H1 (cell line): Measurements from ENCODE around the gene CACNA1B. TPM values are rescaled to one million over a fixed set of nuclear protein-coding genes. Genes with fewer than 3 reads are reported as not detected.

Experiments
- CTCF ChIA-PET: fragments of 300-600 bp; sonication (Branson Sonifier 250); formaldehyde crosslinking; loops from one replicate; lab custom pipeline; 2021; ENCODE audit not compliant: partially characterized antibody; lab: Charles Lee
- POLR2A ChIA-PET: fragments of 300-600 bp; sonication (Branson Sonifier 250); formaldehyde crosslinking; loops from one replicate; lab custom pipeline; 2021; ENCODE audit warnings: inconsistent platforms; ENCODE audit not compliant: partially characterized antibody; lab: Charles Lee
- DNase-seq, 2 experiments: peaks; one replicate each; pipeline versions ENCODE4 v3.0.0 to v3.0.0-alpha.2; 2010 to 2022; ENCODE audit warnings: low spot score in 2 of 2, low read depth in 1 of 2, mixed read lengths in 1 of 2
- FAIRE-seq: peaks from 2 replicates; lab custom pipeline; 2011; peaks lifted over from hg19 to GRCh38; lab: Jason Lieb, UNC
- H2AFZ ChIP-seq: 2 replicates; pipeline ENCODE4 v1.8.1; 2012; ENCODE audit warnings: low read length, inconsistent platforms
- H2AK5ac ChIP-seq: 2 replicates; pipeline ENCODE4 v1.6.1; 2013; ENCODE audit warnings: low read depth, low read length
- H2BK120ac ChIP-seq: replicated peaks from 2 replicates; pipeline ENCODE3; 2013; ENCODE audit warnings: low read depth, low read length, inconsistent platforms
- H2BK12ac ChIP-seq: 2 replicates; pipeline ENCODE4 v1.6.1; 2013; ENCODE audit warnings: low read depth, low read length
- H2BK15ac ChIP-seq: 2 replicates; pipeline ENCODE4 v1.6.1; 2013; ENCODE audit warnings: low read length
- H2BK20ac ChIP-seq: 2 replicates; pipeline ENCODE4 v1.6.1; 2013; ENCODE audit warnings: low read length
- H2BK5ac ChIP-seq: 2 replicates; pipeline ENCODE4 v1.6.1; 2013; ENCODE audit warnings: low read depth, low read length
- H3K14ac ChIP-seq: 2 replicates; pipeline ENCODE4 v1.6.1; 2013; ENCODE audit warnings: inconsistent platforms; ENCODE audit not compliant: insufficient read length
- H3K18ac ChIP-seq: 2 replicates; pipeline ENCODE4 v1.6.1; 2013; ENCODE audit warnings: low read length; ENCODE audit errors: extremely low read depth
- H3K23ac ChIP-seq: 2 replicates; pipeline ENCODE4 v1.6.1; 2013; ENCODE audit warnings: inconsistent platforms; ENCODE audit not compliant: insufficient read length
- H3K23me2 ChIP-seq: 2 replicates; pipeline ENCODE4 v1.6.1; 2013; ENCODE audit warnings: low read depth, low read length
- H3K27ac ChIP-seq: 2 replicates; pipeline ENCODE4 v1.6.1; 2011; ENCODE audit warnings: low read depth, low read length, inconsistent platforms
- H3K27me3 ChIP-seq, 4 experiments: replicated peaks in 1 of 4; 1 replicate in 1 of 4; 2 replicates in 3 of 4; pipeline versions ENCODE4 v1.6.1 to v1.8.1; 2011 to 2013; ENCODE audit warnings: low read length in 3 of 4, mild to moderate bottlenecking in 3 of 4, inconsistent platforms in 2 of 4, mixed read lengths in 2 of 4, moderate library complexity in 1 of 4; ENCODE audit not compliant: control insufficient read depth in 3 of 4, insufficient read depth in 3 of 4; ENCODE audit errors: extremely low read depth in 1 of 4
- H3K36me3 ChIP-seq, 4 experiments: 2 replicates each; pipeline versions ENCODE4 v1.6.1 to v1.8.1; 2011 to 2013; ENCODE audit warnings: mild to moderate bottlenecking in 4 of 4, low read length in 3 of 4, moderate library complexity in 2 of 4, control low read depth in 1 of 4, inconsistent platforms in 1 of 4; ENCODE audit not compliant: insufficient read depth in 4 of 4, control insufficient read depth in 2 of 4
- H3K4ac ChIP-seq: replicated peaks from 2 replicates; pipeline ENCODE3; 2013; ENCODE audit warnings: low read length, low read depth, mixed read lengths, inconsistent platforms; ENCODE audit not compliant: insufficient read length
- H3K4me1 ChIP-seq, 4 experiments: replicated peaks in 1 of 4; 1 replicate in 1 of 4; 2 replicates in 3 of 4; pipeline versions ENCODE4 v1.6.1 to v1.8.1; 2011 to 2013; ENCODE audit warnings: low read length in 3 of 4, inconsistent platforms in 2 of 4, mixed read lengths in 1 of 4; ENCODE audit not compliant: insufficient read depth in 4 of 4, control insufficient read depth in 3 of 4
- H3K4me2 ChIP-seq, 2 experiments: 2 replicates each; pipeline versions ENCODE4 v1.6.1 to v1.8.1; 2011 to 2013; ENCODE audit warnings: low read depth in 2 of 2, low read length in 2 of 2, control low read depth in 1 of 2, inconsistent platforms in 1 of 2, mild to moderate bottlenecking in 1 of 2; ENCODE audit not compliant: insufficient read depth in 1 of 2
- H3K4me3 ChIP-seq, 4 experiments: fragments of 200-600, 300-600 bp in 1 of 4; sonication (generic), shearing (Covaris generic), sonication (Bioruptor Twin) in 1 of 4; 2 replicates each; pipeline versions ENCODE4 v1.5.1 to v1.8.1; 2011 to 2016; ENCODE audit warnings: low read length in 4 of 4, low read depth in 3 of 4, control low read depth in 2 of 4, inconsistent platforms in 2 of 4, mild to moderate bottlenecking in 2 of 4, mixed read lengths in 1 of 4, moderate library complexity in 1 of 4; ENCODE audit not compliant: insufficient read depth in 2 of 4; ENCODE audit errors: extremely low read depth in 1 of 4
- H3K56ac ChIP-seq: replicated peaks from 2 replicates; pipeline ENCODE3; 2013; ENCODE audit warnings: low read depth, mild to moderate bottlenecking, mixed read lengths, low read length, inconsistent platforms; ENCODE audit not compliant: insufficient read length
- H3K79me1 ChIP-seq: 2 replicates; pipeline ENCODE4 v1.6.1; 2013; ENCODE audit warnings: low read depth, low read length, control low read depth
- H3K79me2 ChIP-seq, 2 experiments: 2 replicates each; pipeline versions ENCODE4 v1.6.1 to v1.8.1; 2012 to 2013; ENCODE audit warnings: low read length in 2 of 2, mild to moderate bottlenecking in 2 of 2, inconsistent platforms in 1 of 2; ENCODE audit not compliant: insufficient read depth in 2 of 2, control insufficient read depth in 1 of 2
- H3K9ac ChIP-seq, 4 experiments: replicated peaks in 1 of 4; 1 replicate in 1 of 4; 2 replicates in 3 of 4; pipeline versions ENCODE4 v1.6.1 to v1.8.1; 2011 to 2013; ENCODE audit warnings: low read depth in 3 of 4, low read length in 3 of 4, control low read depth in 2 of 4, mild to moderate bottlenecking in 2 of 4, moderate library complexity in 2 of 4, inconsistent platforms in 1 of 4; ENCODE audit errors: extremely low read depth in 1 of 4
- H3K9me3 ChIP-seq, 2 experiments: 2 replicates each; pipeline versions ENCODE4 v1.6.1 to v1.8.1; 2012 to 2013; ENCODE audit warnings: mild to moderate bottlenecking in 2 of 2, moderate library complexity in 2 of 2, control low read depth in 1 of 2, inconsistent platforms in 1 of 2, low read depth in 1 of 2, low read length in 1 of 2, mixed read lengths in 1 of 2; ENCODE audit not compliant: insufficient read depth in 2 of 2
- H4K20me1 ChIP-seq, 2 experiments: replicated peaks in 1 of 2; 2 replicates each; pipeline versions ENCODE3 to v1.8.1; 2011 to 2013; ENCODE audit warnings: inconsistent platforms in 2 of 2, low read length in 2 of 2, mild to moderate bottlenecking in 1 of 2; ENCODE audit not compliant: insufficient read depth in 2 of 2, control insufficient read depth in 1 of 2
- H4K5ac ChIP-seq: 2 replicates; pipeline ENCODE4 v1.6.1; 2013; ENCODE audit warnings: low read length, low read depth, mixed read lengths, inconsistent platforms; ENCODE audit not compliant: insufficient read length
- H4K8ac ChIP-seq: 2 replicates; pipeline ENCODE4 v1.8.0; 2013; ENCODE audit warnings: mild to moderate bottlenecking, moderate library complexity, low read length, inconsistent platforms; ENCODE audit not compliant: insufficient read depth; ENCODE audit errors: extremely low read depth
- H4K91ac ChIP-seq: replicated peaks from 2 replicates; pipeline ENCODE3; 2013; ENCODE audit warnings: low read length, mixed read lengths, inconsistent platforms; ENCODE audit not compliant: insufficient read length
- CREB1 ChIP-seq: IDR thresholded peaks from 2 replicates; pipeline ENCODE4 v1.6.1; 2012; ENCODE audit warnings: inconsistent platforms
- CTBP2 ChIP-seq: IDR thresholded peaks from 2 replicates; pipeline ENCODE4 v1.7.0; 2011; ENCODE audit warnings: borderline replicate concordance, mild to moderate bottlenecking, moderate library complexity, mixed read lengths, low read length; ENCODE audit not compliant: insufficient read depth, insufficient read length
- CTCF ChIP-seq, 3 experiments: IDR thresholded peaks; 1 replicate in 2 of 3; 2 replicates in 1 of 3; pipeline versions ENCODE4 v1.5.1 to v1.6.1; 2011; ENCODE audit warnings: low read length in 3 of 3, mild to moderate bottlenecking in 3 of 3, inconsistent platforms in 2 of 3, low read depth in 1 of 3, moderate library complexity in 1 of 3; ENCODE audit not compliant: insufficient read depth in 1 of 3; ENCODE audit errors: control extremely low read depth in 1 of 3
- EGR1 ChIP-seq: IDR thresholded peaks from 2 replicates; pipeline ENCODE4 v1.6.1; 2011; ENCODE audit warnings: low read depth, low read length, borderline replicate concordance
- KDM4A ChIP-seq: IDR thresholded peaks from one replicate; pipeline ENCODE4 v1.7.1; 2012; ENCODE audit warnings: low read depth, mild to moderate bottlenecking, moderate library complexity, low read length, inconsistent platforms; ENCODE audit not compliant: severe bottlenecking
- PHF8 ChIP-seq: fragments of 200-600 bp; sonication (generic); conservative IDR thresholded peaks from 2 replicates; pipeline ENCODE4 v1.7.1; 2012; ENCODE audit warnings: low read depth, mild to moderate bottlenecking, inconsistent platforms, low read length, moderate library complexity
- POLR2A ChIP-seq, 2 experiments: IDR thresholded peaks; 1 replicate in 1 of 2; 2 replicates in 1 of 2; pipeline ENCODE4 v1.6.1; 2011; ENCODE audit warnings: low read depth in 2 of 2, low read length in 2 of 2, mild to moderate bottlenecking in 2 of 2; ENCODE audit errors: control extremely low read depth in 1 of 2
- RBBP5 ChIP-seq: IDR thresholded peaks from 2 replicates; pipeline ENCODE4 v1.7.1; 2012; ENCODE audit warnings: low read depth, mild to moderate bottlenecking, inconsistent platforms, low read length, moderate library complexity, borderline replicate concordance
- SP2 ChIP-seq: IDR thresholded peaks from 2 replicates; pipeline ENCODE4 v1.6.1; 2012; ENCODE audit warnings: mild to moderate bottlenecking, low read length, inconsistent platforms
- WGBS, 2 experiments: shearing (Covaris generic) in 1 of 2; methylation state at CpG; one replicate each; pipeline versions ENCODE4 v1.1.6 to v1.1.7; 2013 to 2015; ENCODE audit warnings: low lambda C conversion rate in 2 of 2, mixed read lengths in 2 of 2, inconsistent platforms in 1 of 2, low coverage in 1 of 2, missing lambda C conversion rate in 1 of 2; ENCODE audit not compliant: insufficient replicate concordance in 2 of 2, insufficient coverage in 1 of 2, insufficient read length in 1 of 2; ENCODE audit errors: extremely low coverage in 1 of 2, missing lambda C conversion rate in 1 of 2; 5-methylcytosine and 5-hydroxymethylcytosine counted together
- polyA plus RNA-seq, 7 experiments: library from polyadenylated mRNA; depleted of rRNA in 3 of 7; stranded (reverse) in 5 of 7; unstranded in 2 of 7; fragments of >200 nt in 5 of 7; fragments of 200-250 nt in 2 of 7; gene quantifications; 1 replicate in 5 of 7; 2 replicates in 1 of 7; 4 replicates in 1 of 7; pipeline versions ENCODE4 v1.2.1 to v1.2.3, GENCODE V29; 2011 to 2013; ENCODE audit warnings: missing spikeins in 2 of 7, mixed read lengths in 2 of 7
- total RNA-seq: library from RNA; stranded (reverse); fragmentation: NEBNext Ultra II Directional; extraction: Animal tissue kit (Norgen Biotek cat#: 25700); gene quantifications from 2 replicates; pipeline ENCODE4 v1.2.1, GENCODE V29; 2021

CACNA1B gene
- total and polyA plus RNA-seq, 2 of the 8 experiments (the other 6 are each of a cell fraction or from before 2014, with no cell fraction given), result 1.5 to 5.7 TPM

GRCh38 chr9:137881591-137882505, 4.3 kb downstream of the CACNA1B start:
- POLR2A ChIA-PET, result interaction anchor here (1.1 kb wide), 1 partner anchor 21 kb away, joined by 3 read pairs; no protein-coding TSS in a partner anchor
- peaks cover 0 to 4% (median 0%) of the 10 kb centered on the region in 4 experiments; a peak in 1 of 8 replicates for H3K36me3 ChIP-seq
- H2BK20ac ChIP-seq, result no peak overlapping the region
- H3K4me2 ChIP-seq, result no peak overlapping the region
- peaks cover 10% of the 10 kb centered on the region; the same call in 1 of the 2 replicates for H3K79me1 ChIP-seq
- no peak overlapping the region for H2BK120ac ChIP-seq
- H3K14ac ChIP-seq, result no peak overlapping the region
- FAIRE-seq (no peak), DNase-seq (no peak)
- H3K9me3 ChIP-seq, result peaks cover 2 to 55% of the 10 kb centered on the region in 2 experiments; a peak in 3 of 4 replicates
- CTCF ChIA-PET, result interaction anchor here (0.7 to 1.4 kb wide), 5 partner anchors 11 to 323 kb away, joined by 3 to 4 read pairs (median 3); no protein-coding TSS in a partner anchor
- no peak overlapping the region for H2BK15ac ChIP-seq
- H3K23ac ChIP-seq, result no peak overlapping the region
- no peak overlapping the region for H2AK5ac ChIP-seq
- H3K4ac ChIP-seq, result no peak overlapping the region
- H4K91ac ChIP-seq, result no peak overlapping the region
- peaks cover 0 to 2% (median 1%) of the 10 kb centered on the region in 4 experiments; a peak in 1 of 7 replicates for H3K27me3 ChIP-seq
- no peak overlapping the region for H4K5ac ChIP-seq
- 86% methylated on average over 19 of the region's 19 CpGs; no CpG with 5 or more reads in 1 of the 2 experiments for WGBS, 2 experiments
- H3K56ac ChIP-seq, result no peak overlapping the region
- H2AFZ ChIP-seq, result no peak overlapping the region
- H3K18ac ChIP-seq, result no peak overlapping the region
- H3K27ac ChIP-seq, result no peak overlapping the region
- no peak overlapping the region for H3K9ac ChIP-seq
- no peak overlapping the region for H4K8ac ChIP-seq
- H3K4me3 ChIP-seq, result no peak overlapping the region
- H3K79me2 ChIP-seq, result no peaks in the 10 kb centered on the region
- peaks cover 0 to 25% of the 10 kb centered on the region in 2 experiments for H4K20me1 ChIP-seq
- peaks cover 0 to 6% (median 0%) of the 10 kb centered on the region in 4 experiments; a peak in 1 of 7 replicates for H3K4me1 ChIP-seq
- peaks cover 6% of the 10 kb centered on the region for H3K23me2 ChIP-seq
- no peak overlapping the region for H2BK12ac ChIP-seq
- H2BK5ac ChIP-seq, result no peak overlapping the region
- TF ChIP-seq CREB1 (no peak), PHF8 (no peak), EGR1 (no peak), POLR2A (IDR thresholded peaks at IDR 0.05; ENCODE audit: control extremely low read depth in 1 of 2, low read depth in 2 of 2, low read length in 2 of 2) (no peak), CTBP2 (no peak), KDM4A (no peak), SP2 (no peak), CTCF (IDR thresholded peaks at IDR 0.05; ENCODE audit: control extremely low read depth in 1 of 3, insufficient read depth in 1 of 3, low read depth in 1 of 3, low read length in 3 of 3) (no peak), RBBP5 (no peak)
